ACC112 (cell line): ENCODE measurements around the gene PAXX.

Experiments
- H2AFZ ChIP-seq: fragments of 200-600 bp; sonication (generic); one replicate; pipeline ENCODE4 v1.6.0; 2017; ENCODE audit warnings: antibody characterized with exemption, low read length; ENCODE audit not compliant: unreplicated experiment
- H3K27ac ChIP-seq: fragments of 200-600 bp; sonication (generic); 2 replicates; pipeline ENCODE4 v1.5.1; 2014; ENCODE audit warnings: low read depth, mild to moderate bottlenecking, antibody characterized with exemption, low read length, moderate library complexity
- H3K27me3 ChIP-seq: fragments of 200-600 bp; sonication (generic); 2 replicates; pipeline ENCODE4 v1.6.1; 2014; ENCODE audit warnings: mild to moderate bottlenecking, antibody characterized with exemption, low read length, moderate library complexity, mixed read lengths; ENCODE audit not compliant: insufficient read depth
- H3K36me3 ChIP-seq: fragments of 200-600 bp; sonication (generic); 2 replicates; pipeline ENCODE4 v1.6.1; 2016; ENCODE audit warnings: mild to moderate bottlenecking, antibody characterized with exemption, low read length, moderate library complexity, mixed read lengths; ENCODE audit not compliant: insufficient read depth
- H3K4me1 ChIP-seq: fragments of 200-600 bp; sonication (generic); one replicate; pipeline ENCODE4 v1.6.1; 2016; ENCODE audit warnings: low read length, mixed read lengths; ENCODE audit not compliant: insufficient read depth, unreplicated experiment, control insufficient read depth
- H3K4me3 ChIP-seq: fragments of 200-600 bp; sonication (generic); 2 replicates; pipeline ENCODE4 v1.5.1; 2014; ENCODE audit warnings: mild to moderate bottlenecking, low read depth, low read length
- H3K79me2 ChIP-seq: fragments of 200-600 bp; sonication (generic); one replicate; pipeline ENCODE4 v1.6.0; 2016; ENCODE audit warnings: low read length; ENCODE audit not compliant: control insufficient read depth, unreplicated experiment, insufficient read depth

The PAXX gene

GRCh38 chr9:136955202-136955942 lies 36.9 kb upstream of the PAXX start:
- no peaks in the 10 kb centered on the region for H3K36me3 ChIP-seq
- no peak overlapping the region for H3K4me3 ChIP-seq
- H3K27ac ChIP-seq, result no peak overlapping the region
- no peaks in the 10 kb centered on the region for H3K79me2 ChIP-seq
- no peak overlapping the region for H2AFZ ChIP-seq
- no peaks in the 10 kb centered on the region for H3K4me1 ChIP-seq
- no peaks in the 10 kb centered on the region for H3K27me3 ChIP-seq

- H3K27ac ChIP-seq, result no peak overlapping the region
- no peaks in the 10 kb centered on the region for H3K79me2 ChIP-seq
- no peak overlapping the region for H2AFZ ChIP-seq
- no peaks in the 10 kb centered on the region for H3K27me3 ChIP-seq
- no peaks in the 10 kb centered on the region for H3K36me3 ChIP-seq
- no peaks in the 10 kb centered on the region for H3K4me1 ChIP-seq
- no peak overlapping the region for H3K4me3 ChIP-seq
Observed at GRCh38 chr9:136955943-136956335, 36.3 kb upstream of the PAXX start.

- H3K36me3 ChIP-seq, result no peaks in the 10 kb centered on the region
- H3K27ac ChIP-seq, result no peak overlapping the region
- H3K79me2 ChIP-seq, result no peaks in the 10 kb centered on the region
- H2AFZ ChIP-seq, result no peak overlapping the region
- no peaks in the 10 kb centered on the region for H3K27me3 ChIP-seq
- H3K4me3 ChIP-seq, result no peak overlapping the region
- H3K4me1 ChIP-seq, result no peaks in the 10 kb centered on the region
Observed at GRCh38 chr9:136956604-136957003, 35.6 kb upstream of the PAXX start.

- Histone ChIP-seq H3K27me3 (no peaks in the 10 kb centered on the region), H3K27ac (no peak overlapping the region), H2AFZ (no peak overlapping the region), H3K4me1 (no peaks in the 10 kb centered on the region), H3K36me3 (no peaks in the 10 kb centered on the region), H3K79me2 (no peaks in the 10 kb centered on the region), H3K4me3 (no peak overlapping the region)
Observed at GRCh38 chr9:136957461-136957860, 34.8 kb upstream of the PAXX start.

- H3K4me1 ChIP-seq, result no peaks in the 10 kb centered on the region
- no peaks in the 10 kb centered on the region for H3K27me3 ChIP-seq
- H3K27ac ChIP-seq, result no peak overlapping the region
- H3K79me2 ChIP-seq, result no peaks in the 10 kb centered on the region
- H3K36me3 ChIP-seq, result no peaks in the 10 kb centered on the region
- no peak overlapping the region for H2AFZ ChIP-seq
- H3K4me3 ChIP-seq, result no peak overlapping the region
Observed at GRCh38 chr9:136957901-136958300, 34.3 kb upstream of the PAXX start.

- H2AFZ ChIP-seq, result no peak overlapping the region
- no peaks in the 10 kb centered on the region for H3K36me3 ChIP-seq
- H3K4me1 ChIP-seq, result no peaks in the 10 kb centered on the region
- no peaks in the 10 kb centered on the region for H3K27me3 ChIP-seq
- no peak overlapping the region for H3K27ac ChIP-seq
- no peaks in the 10 kb centered on the region for H3K79me2 ChIP-seq
- H3K4me3 ChIP-seq, result no peak overlapping the region
Observed at GRCh38 chr9:136958473-136958872, 33.7 kb upstream of the PAXX start.

- Histone ChIP-seq H3K36me3 (no peaks in the 10 kb centered on the region), H3K4me3 (no peak overlapping the region), H3K27me3 (no peaks in the 10 kb centered on the region), H3K27ac (no peak overlapping the region), H2AFZ (no peak overlapping the region), H3K79me2 (no peaks in the 10 kb centered on the region), H3K4me1 (no peaks in the 10 kb centered on the region)
Observed at GRCh38 chr9:136958898-136959850, 33.0 kb upstream of the PAXX start.

GRCh38 chr9:136960212-136960937 lies 31.8 kb upstream of the PAXX start:
- no peaks in the 10 kb centered on the region for H3K27me3 ChIP-seq
- H3K4me1 ChIP-seq, result no peaks in the 10 kb centered on the region
- no peaks in the 10 kb centered on the region for H3K79me2 ChIP-seq
- no peak overlapping the region for H2AFZ ChIP-seq
- H3K4me3 ChIP-seq, result no peak overlapping the region
- H3K36me3 ChIP-seq, result no peaks in the 10 kb centered on the region
- no peak overlapping the region for H3K27ac ChIP-seq

- Histone ChIP-seq H3K4me1 (peaks cover 2% of the 10 kb centered on the region), H3K36me3 (no peaks in the 10 kb centered on the region), H3K27me3 (no peaks in the 10 kb centered on the region), H3K4me3 (no peak overlapping the region), H3K27ac (no peak overlapping the region), H2AFZ (no peak overlapping the region), H3K79me2 (no peaks in the 10 kb centered on the region)
Observed at GRCh38 chr9:136960938-136961275, 31.3 kb upstream of the PAXX start.

GRCh38 chr9:136961279-136962065 lies 30.8 kb upstream of the PAXX start:
- Histone ChIP-seq H3K36me3 (no peaks in the 10 kb centered on the region), H3K27me3 (no peaks in the 10 kb centered on the region), H3K4me1 (peaks cover 5% of the 10 kb centered on the region), H3K79me2 (no peaks in the 10 kb centered on the region), H3K4me3 (no peak overlapping the region), H2AFZ (no peak overlapping the region), H3K27ac (no peak overlapping the region)
